GM20431 (cell line): ENCODE measurements around the gene ROBO2.

Experiments used
- in situ Hi-C: fragments of 300-500 bp; cut with MseI, MboI; formaldehyde crosslinking; loops from one replicate; pipeline ENCODE4 v1.15.0; 2020; ENCODE audit warnings: low sequenced_read_pairs; ENCODE audit not compliant: unreplicated experiment

ROBO2 gene

GRCh38 chr3:77456431-77456830 is 416.5 kb downstream of the ROBO2 start:
- in situ Hi-C loops = no loop called here

DNA sequence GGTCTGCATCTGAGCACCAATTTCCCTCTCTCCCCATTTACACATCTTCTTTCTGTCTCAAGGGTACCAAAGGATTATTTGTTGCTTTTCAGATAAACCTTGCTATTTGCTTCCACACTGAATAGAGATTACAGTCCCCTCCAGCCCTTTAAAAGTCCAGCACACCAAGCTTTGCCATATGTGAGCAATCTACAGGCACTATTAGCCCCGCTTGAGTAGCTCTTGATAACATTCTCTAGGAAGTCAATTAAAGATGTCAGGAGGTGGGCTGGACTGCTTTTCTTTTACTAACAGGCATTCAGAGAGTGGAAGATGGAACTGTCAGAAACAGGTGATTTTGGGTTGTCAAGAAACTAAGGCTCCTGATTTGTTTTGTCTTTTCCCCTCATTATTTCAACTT is 417.0 kb downstream of the ROBO2 start:
- in situ Hi-C loops = no loop called here

- in situ Hi-C loops = no loop called here
These were observed 420.0 kb downstream of the ROBO2 start for GRCh38 chr3:77459926-77460325.

GRCh38 chr3:77460326-77460725 is 420.4 kb downstream of the ROBO2 start:
- in situ Hi-C loops = no loop called here

DNA sequence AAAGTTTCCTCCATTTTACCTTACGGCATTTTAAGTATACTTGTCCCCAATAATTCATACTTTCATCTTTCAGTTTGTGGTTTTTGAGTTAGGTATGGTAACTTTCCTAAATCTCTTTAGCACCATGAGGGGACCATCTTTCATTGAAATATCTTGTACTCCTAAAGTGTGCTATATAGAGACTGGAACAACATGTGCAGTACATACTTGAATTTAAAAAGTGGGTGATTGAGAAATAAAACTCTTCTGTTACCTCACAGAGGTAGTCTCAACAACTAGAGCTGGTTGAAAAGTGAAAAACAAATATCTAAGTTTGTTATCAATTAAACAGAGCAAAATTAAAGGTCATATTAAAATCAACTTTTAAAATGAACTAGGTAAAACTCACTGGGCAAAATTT is 423.1 kb downstream of the ROBO2 start:
- in situ Hi-C loops = no loop called here

DNA sequence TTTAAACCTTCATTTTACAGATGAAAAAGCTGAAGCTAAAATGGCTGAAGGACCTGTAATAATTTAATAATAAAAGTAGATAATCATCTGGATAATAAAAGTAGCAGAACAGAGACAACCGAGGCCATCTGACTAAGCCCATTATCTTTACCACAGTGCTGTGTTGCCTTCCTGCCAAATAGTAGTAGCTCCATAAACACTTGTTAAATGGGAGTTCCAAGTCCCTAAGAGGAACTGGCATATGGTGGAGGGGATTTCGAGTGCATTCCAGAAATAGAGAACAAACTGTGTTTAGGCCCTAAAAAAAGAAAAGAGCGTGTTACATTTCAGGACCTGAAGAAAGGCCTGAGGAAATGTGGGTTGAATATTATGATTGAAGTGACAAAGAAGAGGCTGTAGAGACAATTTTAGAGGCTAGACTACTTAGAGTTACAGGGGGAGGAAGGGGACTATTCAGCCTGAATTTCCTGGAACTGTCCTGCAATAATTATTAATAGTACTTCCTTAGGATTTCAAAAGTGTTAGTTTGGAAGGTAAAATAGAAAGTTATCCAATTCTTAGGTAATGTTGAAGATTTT is 424.3 kb downstream of the ROBO2 start:
- in situ Hi-C loops = no loop called here

GRCh38 chr3:77466562-77467115 is 426.7 kb downstream of the ROBO2 start:
- in situ Hi-C loops = no loop called here

DNA sequence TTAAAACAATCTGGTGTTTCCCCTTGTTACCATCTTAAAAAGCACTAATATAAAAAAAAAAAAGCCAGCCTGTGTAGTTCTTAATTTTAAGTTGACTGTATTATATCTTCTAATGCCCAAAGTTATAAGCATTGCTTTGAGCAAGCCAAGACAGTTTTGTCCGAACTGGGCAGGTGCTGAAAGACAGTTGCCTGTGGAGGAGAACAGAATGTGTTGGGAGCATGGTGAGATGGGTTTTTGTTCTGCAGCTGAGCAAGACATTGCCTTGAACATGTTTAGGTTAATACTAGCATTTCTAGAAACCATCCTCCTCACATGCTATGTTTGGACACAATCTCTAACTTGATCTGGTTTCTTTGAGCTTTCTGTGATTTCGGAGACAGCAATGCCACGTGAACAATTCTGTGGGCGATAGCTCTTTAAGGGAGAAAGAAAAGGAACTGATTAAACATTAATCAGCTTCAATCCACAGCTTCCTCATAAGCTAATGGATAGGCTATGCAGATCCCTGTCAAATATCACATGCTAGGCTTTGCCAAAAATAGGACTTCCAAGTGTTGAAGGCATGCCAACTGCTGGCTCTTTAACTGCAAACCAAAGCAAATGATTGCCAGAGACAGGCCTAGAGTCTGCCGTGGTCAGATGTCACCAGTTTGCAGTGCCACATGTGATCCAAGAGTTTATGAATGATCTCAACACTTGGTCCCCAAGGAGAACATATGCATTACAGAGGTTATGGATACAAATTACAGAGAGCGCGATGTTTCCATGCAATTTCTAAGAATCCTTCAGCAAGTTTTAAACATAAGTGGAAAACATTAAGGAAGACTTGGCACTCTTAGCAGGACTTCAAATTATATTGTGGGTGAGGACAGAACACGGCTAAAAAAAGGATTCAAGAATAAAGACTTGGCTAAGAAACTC is 428.1 kb downstream of the ROBO2 start:
- in situ Hi-C loops = no loop called here

- in situ Hi-C loops = no loop called here
These were observed 428.7 kb downstream of the ROBO2 start for GRCh38 chr3:77468626-77469020.

DNA sequence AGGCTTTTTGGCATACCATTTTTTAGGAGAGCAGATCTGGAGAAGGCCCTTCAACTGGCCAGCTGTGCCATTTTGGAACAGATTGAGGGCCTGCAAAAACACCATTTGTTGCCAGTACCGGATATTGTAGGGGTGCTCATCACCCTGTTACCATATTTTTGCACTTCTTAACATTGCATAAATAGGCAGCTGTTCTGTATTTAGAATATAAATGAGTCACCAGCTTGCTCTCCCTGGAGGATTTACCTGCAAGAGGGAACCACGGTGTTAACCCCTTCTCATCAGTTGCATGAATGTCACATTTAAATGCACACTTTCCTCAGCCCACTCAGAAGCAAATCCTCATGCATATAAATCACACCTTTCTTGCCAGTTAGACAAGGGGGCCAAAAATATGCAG is 435.6 kb downstream of the ROBO2 start:
- in situ Hi-C loops = loop anchor here (25.0 kb wide), 1 partner anchor 112 kb away; no protein-coding TSS in a partner anchor

DNA sequence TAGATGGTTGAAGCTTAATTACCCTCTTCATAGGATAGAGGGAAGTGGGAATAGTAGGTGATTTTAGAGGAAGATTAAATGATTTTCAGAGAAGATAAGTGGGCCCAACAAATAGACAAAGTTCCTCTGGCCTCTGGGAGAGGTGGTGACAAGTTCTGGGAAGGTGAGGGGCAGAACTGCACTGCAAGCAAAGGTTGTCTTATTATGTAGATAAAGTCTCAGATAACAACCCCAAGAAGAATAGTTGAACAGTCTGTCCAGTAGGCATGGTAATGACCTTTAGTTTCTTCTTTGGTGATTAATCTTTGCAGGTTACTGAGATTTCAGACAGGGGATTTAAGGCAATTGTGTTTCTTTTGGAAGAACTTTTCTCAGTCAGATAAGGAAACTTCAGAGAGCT is 439.1 kb downstream of the ROBO2 start:
- in situ Hi-C loops = loop anchor here (25.0 kb wide), 1 partner anchor 108 kb away; no protein-coding TSS in a partner anchor

DNA sequence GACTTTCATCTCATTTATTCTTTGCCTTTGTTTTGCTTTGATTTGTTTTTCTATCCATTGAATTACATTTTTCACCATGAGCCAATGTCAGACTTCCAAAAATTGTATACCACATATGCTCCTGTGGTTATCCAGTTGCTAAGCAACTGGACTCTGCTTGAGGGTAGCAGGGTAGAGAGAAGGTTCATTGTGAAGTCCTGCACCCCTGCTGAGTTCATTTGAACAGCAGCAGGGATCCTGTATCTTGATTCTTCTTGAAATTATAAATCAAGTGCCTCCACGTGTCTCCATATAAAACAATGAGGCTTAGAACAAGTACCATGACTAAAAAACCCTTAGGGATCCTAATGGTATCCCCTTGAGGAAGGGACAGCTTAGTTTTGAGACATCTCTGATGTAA is 449.3 kb downstream of the ROBO2 start:
- in situ Hi-C loops = loop anchor here (25.0 kb wide), 1 partner anchor 98 kb away; no protein-coding TSS in a partner anchor

DNA sequence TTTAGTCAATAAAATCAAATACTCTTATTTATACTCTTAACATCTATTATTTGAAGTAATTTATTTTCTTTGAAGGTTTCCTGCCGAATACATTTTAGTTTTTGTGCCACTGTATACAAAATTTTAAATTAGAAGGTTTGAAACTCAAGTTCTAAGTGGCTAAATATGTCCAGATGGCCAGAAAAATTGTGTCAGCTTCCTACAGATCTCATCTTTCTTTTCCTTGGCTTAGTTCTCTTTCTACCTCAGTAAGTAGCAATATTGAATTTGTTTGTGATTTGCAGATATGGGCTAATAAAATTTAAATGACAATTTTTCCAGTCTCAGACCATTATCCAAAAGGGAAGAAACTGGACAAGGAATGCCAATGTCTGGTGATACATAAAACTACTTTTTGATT is 452.1 kb downstream of the ROBO2 start:
- in situ Hi-C loops = loop anchor here (25.0 kb wide), 1 partner anchor 95 kb away; no protein-coding TSS in a partner anchor

DNA sequence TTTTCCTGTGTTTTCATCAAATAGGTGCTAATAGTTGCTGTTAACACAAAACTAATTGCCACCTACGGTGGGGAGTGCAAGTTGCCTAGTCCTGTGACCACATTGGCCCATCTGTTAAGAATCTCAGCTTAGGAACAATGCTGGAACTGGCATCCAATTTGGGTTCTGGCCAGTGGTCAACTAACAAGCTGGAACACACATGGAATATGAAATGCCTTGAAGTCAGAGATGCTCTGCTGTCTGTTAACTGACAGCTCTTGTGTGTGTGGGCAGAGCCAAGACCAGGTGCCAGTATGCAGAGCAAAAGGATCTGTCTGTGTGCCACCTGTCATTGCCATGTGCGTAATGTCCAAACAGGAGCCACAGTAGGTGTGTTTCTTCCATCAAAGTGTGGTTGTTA is 460.8 kb downstream of the ROBO2 start:
- in situ Hi-C loops = no loop called here

- in situ Hi-C loops = no loop called here
These were observed 466.5 kb downstream of the ROBO2 start for GRCh38 chr3:77506384-77506783.

- in situ Hi-C loops = no loop called here
These were observed 473.6 kb downstream of the ROBO2 start for GRCh38 chr3:77513542-77513941.

DNA sequence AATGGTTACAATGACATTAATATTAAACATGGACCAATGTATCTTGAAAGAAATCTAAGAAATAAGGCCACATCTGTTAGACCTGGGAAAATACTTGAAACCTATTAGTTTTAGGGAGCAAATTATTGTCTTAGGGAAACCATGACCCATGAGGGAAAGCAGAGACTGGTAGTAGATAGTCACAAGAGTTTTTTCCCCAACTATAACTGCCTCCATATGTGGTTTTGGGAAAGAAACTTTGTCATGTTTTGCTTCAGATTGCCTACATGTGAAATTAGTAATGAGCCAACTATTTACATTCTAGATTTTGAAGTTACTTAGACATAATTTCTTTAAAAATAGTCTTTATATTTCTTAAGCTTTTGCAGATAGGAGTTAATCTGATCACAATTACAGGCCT is 474.9 kb downstream of the ROBO2 start:
- in situ Hi-C loops = no loop called here

DNA sequence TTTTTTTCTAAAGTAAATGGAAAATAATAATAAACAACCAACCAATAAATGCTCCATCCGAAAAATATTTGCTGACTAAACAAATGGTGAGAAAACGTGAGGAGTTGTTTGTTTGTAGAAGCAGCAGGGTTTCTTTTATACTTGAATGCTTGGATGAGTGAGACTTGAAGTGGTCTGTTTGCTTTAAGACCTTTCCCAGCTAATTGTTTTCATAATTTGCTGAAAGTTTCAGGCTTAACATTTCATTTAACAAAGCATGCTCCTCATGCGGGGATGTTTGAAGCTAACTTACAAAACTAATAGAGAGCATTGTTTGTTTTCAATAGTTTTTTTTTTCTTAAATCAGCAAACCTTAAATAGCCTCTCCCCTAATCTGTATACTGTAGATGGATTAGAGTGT is 484.6 kb downstream of the ROBO2 start:
- in situ Hi-C loops = no loop called here

GRCh38 chr3:77524946-77525682 is 485.2 kb downstream of the ROBO2 start:
- in situ Hi-C loops = no loop called here

DNA sequence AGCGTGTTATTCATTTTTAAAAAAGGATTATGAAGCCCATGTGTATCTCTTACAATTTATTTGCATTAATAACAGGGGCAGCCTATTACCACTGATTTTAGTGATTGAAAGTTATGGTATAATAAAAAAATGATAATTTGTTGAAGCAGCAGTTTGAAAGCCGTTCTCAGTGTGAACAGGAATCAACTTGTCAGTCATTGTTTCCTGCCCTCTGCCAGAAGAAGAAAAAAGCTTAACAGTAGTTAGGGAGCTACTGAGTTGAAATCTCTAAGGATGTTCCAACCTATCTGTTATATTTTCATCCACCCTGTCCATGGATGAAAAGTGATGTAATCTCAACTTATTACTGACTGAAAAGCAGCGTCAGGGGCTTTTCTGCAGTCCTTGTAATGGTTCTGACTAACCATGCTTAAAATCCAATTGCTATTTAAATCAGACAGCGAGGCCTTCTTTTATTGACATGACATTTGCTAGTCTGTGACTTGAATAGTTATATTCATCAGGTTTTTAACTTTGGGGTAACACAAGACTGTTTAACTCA is 486.7 kb downstream of the ROBO2 start:
- in situ Hi-C loops = no loop called here
